LHCN-M2 (cell line): ENCODE measurements around the gene PLA2G5. TPM values are rescaled to one million over a fixed set of nuclear protein-coding genes. Genes with fewer than 3 reads are reported as not detected.
"Not testable (repeated sequence)": the region's sequence is repeated elsewhere in the genome, so short reads cannot be mapped to it uniquely, and the experiment has no call there.

Experiments used
- DNase-seq: peaks from one replicate; pipeline ENCODE4 v3.0.0-alpha.2; 2012; ENCODE audit warnings: low read depth
- polyA plus RNA-seq: library from polyadenylated mRNA; unstranded; fragments of >200 nt; gene quantifications from one replicate; pipeline ENCODE4 v1.2.1, GENCODE V29; 2012; ENCODE audit warnings: missing spikeins
- total RNA-seq: library from RNA; depleted of rRNA; stranded (reverse); fragments of >200 nt; gene quantifications from 2 replicates; pipeline ENCODE4 v1.2.3, GENCODE V29; 2014; rRNA removed

Gene PLA2G5
- total RNA-seq: not detected in 2 replicates
- polyA plus RNA-seq: not detected

GRCh38 chr1:20069874-20070273, at the start of gene PLA2G5:
PLA2G5 (plus strand) TSS chr1:20070194; CDS start chr1:20084831, 14,637 bp downstream.
- no peak for DNase-seq

DNA sequence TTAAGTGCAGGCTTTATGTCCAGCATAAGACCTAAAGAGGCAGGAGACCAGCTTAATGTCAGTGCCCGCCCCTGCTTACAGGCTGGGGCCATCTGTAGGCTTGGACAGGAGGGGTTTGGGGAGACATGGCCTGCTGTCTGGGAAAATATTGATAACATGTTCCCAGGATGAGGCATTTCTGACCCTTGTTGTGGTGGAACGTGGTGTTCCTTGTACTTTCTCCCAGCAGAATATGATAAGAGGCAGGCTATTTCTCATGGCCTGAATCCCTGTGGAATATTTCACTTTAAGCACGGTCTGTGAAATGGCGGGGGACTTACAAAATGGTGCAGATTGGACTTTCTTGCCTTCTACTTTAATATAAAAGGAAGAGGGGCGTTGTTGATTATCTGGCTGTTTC, 41.9 kb upstream of the PLA2G5 start:
- DNase-seq: no peak

DNA sequence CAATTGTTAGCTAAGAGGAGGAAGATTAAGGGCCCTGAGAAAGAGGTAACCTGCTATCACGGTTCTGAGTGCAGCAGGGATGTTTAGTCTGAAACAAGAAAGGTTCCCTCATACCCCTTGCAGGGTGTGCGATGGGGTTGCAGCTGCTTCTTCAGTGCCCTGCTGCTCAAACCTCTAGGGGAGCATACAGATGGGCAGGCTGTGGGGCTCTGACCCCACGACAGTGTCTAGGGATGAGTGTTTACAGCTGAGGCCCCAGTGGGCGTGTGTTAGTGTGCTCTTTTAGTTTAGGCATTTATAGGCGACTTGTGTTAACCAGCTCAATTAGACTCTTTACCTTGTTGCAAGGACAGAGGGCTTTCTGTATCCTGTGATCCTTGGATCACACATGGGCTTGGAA, 41.3 kb upstream of the PLA2G5 start:
- DNase-seq: no peak

DNA sequence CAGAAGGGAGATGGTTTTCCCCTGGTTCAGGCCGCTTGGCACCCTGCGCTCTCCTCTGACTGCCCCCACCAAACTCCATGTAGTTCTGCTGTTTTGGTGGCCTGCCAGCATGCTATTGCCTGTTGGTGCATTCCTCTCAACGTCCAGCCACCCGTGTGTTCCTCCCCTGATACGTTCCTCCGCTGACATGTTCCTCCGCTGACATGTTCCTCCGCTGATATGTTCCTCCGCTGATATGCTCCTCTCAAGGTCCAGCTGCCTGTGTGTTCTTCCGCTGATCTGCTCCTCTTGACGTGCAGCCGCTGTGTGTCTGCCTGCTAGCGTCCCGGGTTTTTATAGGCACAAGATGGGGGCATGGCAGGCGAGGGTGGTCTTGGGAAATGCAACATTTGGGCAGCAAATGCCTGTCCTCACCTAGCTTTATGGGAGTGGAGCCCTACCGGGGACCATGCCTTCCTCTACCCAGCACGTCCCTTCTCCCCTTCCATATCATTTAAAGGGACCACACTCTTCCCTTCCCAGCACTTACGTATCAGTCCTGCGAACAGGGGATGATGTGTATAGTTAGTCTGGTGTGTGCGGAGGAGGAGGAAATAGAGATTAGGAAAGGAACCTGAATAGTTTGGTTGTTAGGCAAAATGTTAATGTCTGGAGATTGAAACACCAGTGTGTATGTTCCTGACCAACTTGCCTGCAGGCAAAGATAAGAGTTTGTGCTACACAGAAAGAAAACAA, 40.6 kb upstream of the PLA2G5 start:
- DNase-seq: no peak

GRCh38 chr1:20030436-20031151, 39.4 kb upstream of the PLA2G5 start:
- DNase-seq: not testable (repeated sequence)

GRCh38 chr1:20031161-20031560, 38.8 kb upstream of the PLA2G5 start:
- no peak for DNase-seq

DNA sequence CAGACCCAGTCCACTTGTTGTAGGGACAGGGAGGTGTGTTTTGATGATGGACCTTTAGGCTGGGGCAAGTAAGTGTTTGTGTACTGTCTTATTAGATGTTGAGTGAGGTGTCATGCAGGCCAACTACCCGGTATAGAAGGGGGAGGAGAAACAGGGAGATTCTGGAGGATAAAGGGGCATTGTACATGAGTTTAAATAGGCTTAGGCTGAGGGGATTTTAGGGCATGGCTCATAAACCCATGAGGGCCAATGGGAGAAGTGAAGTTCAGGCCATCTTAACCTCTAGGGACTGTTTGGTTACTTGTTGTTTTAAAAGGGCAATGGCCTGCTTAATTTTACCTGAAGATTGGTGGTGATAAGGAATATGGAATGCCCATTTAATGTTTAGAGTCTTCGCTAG, 38.2 kb upstream of the PLA2G5 start:
- DNase-seq: no peak

GRCh38 chr1:20032425-20032824, 37.6 kb upstream of the PLA2G5 start:
- no peak for DNase-seq

GRCh38 chr1:20033420-20033819, 36.6 kb upstream of the PLA2G5 start:
- no peak for DNase-seq

DNA sequence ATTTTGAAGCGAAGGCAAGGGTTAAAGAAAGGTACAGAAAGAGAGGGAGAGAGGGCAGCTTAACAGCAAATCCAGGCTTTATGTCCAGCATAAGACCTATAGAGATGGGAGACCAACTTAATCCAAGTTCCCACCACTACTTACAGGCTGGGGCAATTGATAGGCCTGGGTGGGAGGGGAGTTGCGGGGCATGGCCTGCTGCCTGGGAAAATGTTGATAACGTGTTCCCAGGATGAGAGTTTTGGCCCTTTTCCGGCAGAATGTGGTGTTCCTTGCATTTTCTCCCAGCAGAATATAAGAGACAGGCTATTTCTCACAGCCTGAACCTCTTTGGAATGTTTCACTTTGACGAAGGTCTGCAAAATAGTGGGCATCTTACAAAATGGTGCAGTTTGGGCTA, 34.9 kb upstream of the PLA2G5 start:
- DNase-seq: no peak

DNA sequence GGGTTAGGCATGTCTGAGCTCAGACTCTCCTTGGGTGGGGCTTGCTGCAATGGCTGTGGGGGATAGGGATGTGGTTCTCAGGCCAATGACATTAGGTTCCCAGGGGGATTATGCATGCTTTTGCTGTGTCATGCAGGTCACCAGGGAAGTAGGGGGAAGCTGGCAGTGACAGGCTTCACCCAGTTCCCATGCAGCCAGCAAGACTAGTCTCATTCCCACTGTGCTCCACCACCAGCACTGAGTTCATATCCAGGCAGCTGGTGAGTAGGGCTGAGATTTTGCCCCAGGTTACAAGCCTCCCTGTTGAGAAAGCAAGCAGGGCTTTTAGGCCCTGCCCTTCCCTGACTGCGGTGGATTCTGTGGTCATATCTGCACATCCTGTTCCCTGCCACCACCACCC, 32.1 kb upstream of the PLA2G5 start:
- DNase-seq: peak; percentile 16

GRCh38 chr1:20047096-20047495, 22.9 kb upstream of the PLA2G5 start:
- DNase-seq: no peak

DNA sequence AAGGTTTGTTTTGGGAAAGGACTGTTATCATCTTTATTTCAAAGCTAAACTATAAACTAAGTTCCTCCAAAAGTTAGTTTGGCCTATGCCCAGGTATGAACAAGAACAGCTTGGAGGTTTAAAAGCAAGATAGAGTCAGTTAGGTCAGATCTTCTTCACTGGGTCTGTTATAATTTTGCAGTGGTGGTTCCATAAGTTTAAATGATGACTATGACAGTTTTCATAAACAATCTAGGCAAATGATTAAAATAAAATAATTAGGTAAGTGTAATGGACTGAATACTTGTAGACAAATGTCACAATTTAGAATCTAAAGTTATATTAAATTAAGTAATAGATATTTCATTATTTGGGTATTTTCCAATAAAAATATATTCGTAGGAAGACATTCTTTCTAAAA, 21.4 kb upstream of the PLA2G5 start:
- no peak for DNase-seq

GRCh38 chr1:20049056-20049798, 20.8 kb upstream of the PLA2G5 start:
- DNase-seq: not testable (repeated sequence)

DNA sequence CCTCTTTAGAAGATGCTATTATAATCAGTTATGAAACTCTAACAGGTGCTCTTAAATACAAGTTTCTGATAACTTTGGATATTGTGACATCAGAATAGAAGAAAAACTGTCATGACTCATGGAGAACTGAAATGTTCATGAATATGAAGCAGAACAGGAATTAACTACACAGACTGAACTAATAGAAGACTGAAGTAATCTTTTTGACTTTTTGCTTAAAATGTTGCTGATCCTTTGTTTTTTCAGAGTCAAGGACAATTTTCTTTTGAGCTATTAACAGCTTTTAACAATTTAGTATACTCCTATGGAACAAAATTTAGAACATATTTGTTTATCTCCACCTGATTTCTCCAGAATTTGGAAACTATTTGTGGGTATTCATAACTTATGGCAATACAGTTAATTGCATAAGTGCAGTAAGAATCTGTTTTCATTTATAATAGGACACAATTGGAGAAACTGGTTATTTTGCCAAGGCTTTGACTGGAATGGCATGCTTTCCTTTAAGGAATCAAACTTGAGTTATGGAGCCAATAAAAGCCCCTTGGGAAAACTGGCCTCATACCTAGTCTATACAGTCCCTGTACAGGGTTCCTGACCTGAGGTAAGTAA, 18.7 kb upstream of the PLA2G5 start:
- no peak for DNase-seq

DNA sequence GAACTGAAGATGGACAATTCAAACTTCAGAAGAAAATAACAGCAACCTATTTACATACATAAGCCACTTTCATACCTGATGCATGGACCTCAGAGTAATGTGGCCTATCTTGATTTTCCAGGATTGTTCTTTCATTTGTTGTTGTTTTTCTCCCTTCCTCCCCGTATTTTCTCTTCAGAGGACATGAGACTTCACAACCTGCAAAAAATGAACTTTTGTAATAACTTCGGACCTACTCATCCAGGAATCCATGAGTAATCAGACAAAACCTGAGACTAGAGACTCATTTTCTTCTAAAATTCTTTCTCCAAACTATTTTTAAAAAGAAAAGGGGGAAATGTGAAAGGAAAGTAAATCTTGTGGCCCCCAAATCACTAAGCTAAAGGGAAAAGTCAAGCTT, 17.6 kb upstream of the PLA2G5 start:
- no peak for DNase-seq

DNA sequence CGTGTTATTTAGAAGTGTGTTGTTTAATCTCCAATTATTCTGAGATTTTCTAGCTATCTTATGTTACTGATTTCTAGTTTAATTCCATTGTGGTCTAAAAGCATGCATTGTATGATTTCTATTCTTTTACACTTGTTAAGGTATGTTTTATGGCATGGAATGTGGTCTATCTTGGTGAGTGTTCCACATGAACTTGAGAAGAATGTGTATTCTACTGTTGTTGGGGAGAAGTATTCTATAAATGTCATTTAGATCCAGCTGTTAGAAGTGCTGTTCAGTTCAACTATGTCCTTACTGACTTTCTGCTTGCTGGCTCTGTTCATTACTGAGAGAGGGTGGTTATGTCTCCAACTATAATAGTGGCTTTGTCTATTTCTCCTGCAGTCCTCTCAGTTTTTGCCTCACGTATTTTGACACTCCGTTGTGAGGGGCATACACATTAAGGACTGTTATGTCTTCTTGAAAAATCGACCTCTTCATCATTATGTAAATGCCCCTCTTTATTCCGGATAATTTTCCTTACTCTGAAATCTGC, 12.0 kb upstream of the PLA2G5 start:
- DNase-seq: no peak

DNA sequence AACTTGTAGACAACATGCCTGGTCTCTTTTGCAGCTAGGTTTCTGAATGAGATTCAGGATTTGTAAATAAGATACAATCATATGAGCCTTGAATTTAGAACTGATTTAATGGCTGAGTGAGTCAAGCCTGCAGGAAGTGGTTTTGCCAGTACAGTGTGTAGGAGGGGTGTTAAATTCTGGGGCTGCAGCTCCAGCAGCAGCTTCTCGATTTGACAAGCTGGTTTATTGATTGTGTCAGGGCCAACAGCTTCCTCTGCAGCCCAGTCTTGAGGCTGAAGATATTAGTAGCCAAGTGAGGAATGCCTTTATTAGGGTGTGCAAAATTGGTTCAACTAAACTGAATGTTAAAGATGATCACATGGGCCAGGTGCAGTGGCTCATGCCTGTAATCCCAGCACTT, 11.5 kb upstream of the PLA2G5 start:
- peak; percentile 71 for DNase-seq

- DNase-seq: no peak
Observed at GRCh38 chr1:20059847-20060246, 10.1 kb upstream of the PLA2G5 start.

GRCh38 chr1:20060791-20061190, 9.2 kb upstream of the PLA2G5 start:
- DNase-seq: not testable (repeated sequence)

GRCh38 chr1:20061866-20062265, 8.1 kb upstream of the PLA2G5 start:
- DNase-seq: no peak

- DNase-seq: peak; percentile 85
Observed at GRCh38 chr1:20063861-20064292, 6.1 kb upstream of the PLA2G5 start.
